Measurements from ENCODE around the gene KCND3. TPM values are rescaled to one million over a fixed set of nuclear protein-coding genes. Genes with fewer than 3 reads are reported as not detected.

KCND3 gene
- total RNA-seq, 1 donor from 2014 or later, result 0.43 TPM

GRCh38 chr1:111894497-111894896, 95.0 kb downstream of the KCND3 start:
- no peaks in the 10 kb centered on the region for H3K4me1 Mint-ChIP-seq (ENCODE audit: low read depth, unreplicated experiment)
- no peaks in the 10 kb centered on the region for H3K36me3 Mint-ChIP-seq (ENCODE audit: low read depth, unreplicated experiment)
- Histone ChIP-seq H3K4me1 (ENCODE audit: insufficient read depth, low read length) (peaks cover 5% of the 10 kb centered on the region), H3K4me2 (ENCODE audit: low read length) (no peak overlapping the region), H4K20me1 (ENCODE audit: insufficient read depth, low read length) (no peaks in the 10 kb centered on the region), H3K4me3 (ENCODE audit: insufficient read depth, low read depth, low read length) (no peak overlapping the region), H3K27me3 (ENCODE audit: insufficient read depth, low read length) (no peaks in the 10 kb centered on the region), H3K36me3 (ENCODE audit: insufficient read depth, low read length) (no peaks in the 10 kb centered on the region), H3K9me3 (ENCODE audit: insufficient read depth, low read depth, low read length) (no peaks in the 10 kb centered on the region), H3K79me2 (ENCODE audit: insufficient read depth, low read length) (no peaks in the 10 kb centered on the region), H3K9ac (ENCODE audit: low read length) (no peak overlapping the region), H3K27ac (ENCODE audit: low read depth, low read length) (no peak overlapping the region), H2AFZ (ENCODE audit: low read depth, low read length) (no peak overlapping the region)
- no peak overlapping the region for H3K27ac Mint-ChIP-seq (ENCODE audit: unreplicated experiment)
- DNase-seq (ENCODE audit: low read depth), result no peak
- peaks cover 11% of the 10 kb centered on the region for H3K27me3 Mint-ChIP-seq (ENCODE audit: low read depth, unreplicated experiment)
- no peak overlapping the region for H3K4me3 Mint-ChIP-seq (ENCODE audit: unreplicated experiment)
- TF ChIP-seq CTCF (IDR thresholded peaks at IDR 0.05; ENCODE audit: insufficient read depth, low read depth, low read length) (no peak), EZH2 (IDR thresholded peaks at IDR 0.05; ENCODE audit: insufficient read depth, low read length) (no peak)
- FAIRE-seq, result no peak
- no peaks in the 10 kb centered on the region for H3K9me3 Mint-ChIP-seq (ENCODE audit: unreplicated experiment)

DNA sequence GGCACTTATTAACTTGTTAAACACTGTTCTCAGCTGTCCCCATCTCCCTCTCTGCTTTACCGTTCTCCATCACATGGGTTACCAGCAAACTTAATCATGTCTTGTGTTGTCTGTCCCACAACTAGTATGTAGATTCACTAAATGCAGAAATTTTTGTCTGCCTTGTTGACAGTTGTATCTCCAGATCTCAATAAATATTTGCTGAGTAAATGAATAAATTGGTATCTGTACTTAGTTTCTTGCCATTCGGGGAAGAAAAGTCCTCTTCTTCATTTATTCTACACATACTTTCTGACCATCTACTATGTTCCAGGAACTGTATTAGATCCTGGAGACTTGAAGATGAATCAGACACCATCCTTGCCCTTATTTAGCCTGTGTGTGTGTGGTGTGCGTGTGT, 97.9 kb downstream of the KCND3 start:
- Histone ChIP-seq H3K4me2 (ENCODE audit: low read length) (no peak overlapping the region), H2AFZ (ENCODE audit: low read depth, low read length) (no peak overlapping the region), H3K4me1 (ENCODE audit: insufficient read depth, low read length) (peaks cover 5% of the 10 kb centered on the region), H4K20me1 (ENCODE audit: insufficient read depth, low read length) (no peaks in the 10 kb centered on the region), H3K27me3 (ENCODE audit: insufficient read depth, low read length) (no peaks in the 10 kb centered on the region), H3K79me2 (ENCODE audit: insufficient read depth, low read length) (no peaks in the 10 kb centered on the region), H3K36me3 (ENCODE audit: insufficient read depth, low read length) (no peaks in the 10 kb centered on the region), H3K9ac (ENCODE audit: low read length) (no peak overlapping the region), H3K27ac (ENCODE audit: low read depth, low read length) (no peak overlapping the region), H3K4me3 (ENCODE audit: insufficient read depth, low read depth, low read length) (no peak overlapping the region), H3K9me3 (ENCODE audit: insufficient read depth, low read depth, low read length) (no peaks in the 10 kb centered on the region)
- no peak for FAIRE-seq
- Mint-ChIP-seq H3K4me3 (ENCODE audit: unreplicated experiment) (no peak overlapping the region), H3K27ac (ENCODE audit: unreplicated experiment) (no peak overlapping the region), H3K27me3 (ENCODE audit: low read depth, unreplicated experiment) (peaks cover 19% of the 10 kb centered on the region), H3K4me1 (ENCODE audit: low read depth, unreplicated experiment) (no peaks in the 10 kb centered on the region), H3K9me3 (ENCODE audit: unreplicated experiment) (no peaks in the 10 kb centered on the region), H3K36me3 (ENCODE audit: low read depth, unreplicated experiment) (no peaks in the 10 kb centered on the region)
- TF ChIP-seq CTCF (IDR thresholded peaks at IDR 0.05; ENCODE audit: insufficient read depth, low read depth, low read length) (no peak), EZH2 (IDR thresholded peaks at IDR 0.05; ENCODE audit: insufficient read depth, low read length) (no peak)
- DNase-seq (ENCODE audit: low read depth), result no peak

DNA sequence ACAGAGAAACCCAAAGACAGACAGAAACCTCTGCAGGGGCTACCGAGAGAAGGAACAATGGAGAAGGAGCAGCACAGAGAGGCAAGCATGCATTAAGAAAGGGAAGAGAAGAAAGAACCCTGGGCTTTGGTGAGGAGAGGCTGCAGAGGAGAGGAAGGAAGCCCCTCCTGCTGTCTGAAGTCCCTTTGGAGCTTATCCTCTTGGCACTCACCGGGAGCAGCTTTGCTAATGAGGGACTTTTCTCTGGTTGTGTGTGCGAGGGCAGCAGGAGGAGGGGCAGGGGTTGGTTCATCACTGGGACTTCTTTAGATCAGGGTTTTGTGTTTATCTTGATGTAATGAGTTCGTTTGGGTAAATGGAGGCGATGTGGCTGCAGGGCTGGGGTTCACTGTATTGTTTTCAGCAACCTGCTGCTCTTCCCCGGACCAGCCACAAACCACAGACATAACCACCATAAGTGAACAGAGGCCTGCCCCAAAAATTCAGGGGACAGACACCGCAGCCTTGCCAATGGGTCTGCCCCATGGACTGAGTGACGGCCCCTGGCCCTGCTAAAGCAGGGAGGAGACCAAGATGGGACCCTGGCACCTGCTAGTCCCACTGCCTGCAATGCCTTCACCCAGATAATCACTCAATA, 100.6 kb downstream of the KCND3 start:
- no peak for FAIRE-seq
- no peaks in the 10 kb centered on the region for H3K4me1 Mint-ChIP-seq (ENCODE audit: low read depth, unreplicated experiment)

More for the DNA sequence above, 100.6 kb downstream of the KCND3 start:
- Histone ChIP-seq H3K27me3 (ENCODE audit: insufficient read depth, low read length) (no peaks in the 10 kb centered on the region), H4K20me1 (ENCODE audit: insufficient read depth, low read length) (no peaks in the 10 kb centered on the region), H2AFZ (ENCODE audit: low read depth, low read length) (no peak overlapping the region), H3K36me3 (ENCODE audit: insufficient read depth, low read length) (no peaks in the 10 kb centered on the region), H3K9me3 (ENCODE audit: insufficient read depth, low read depth, low read length) (no peaks in the 10 kb centered on the region), H3K27ac (ENCODE audit: low read depth, low read length) (no peak overlapping the region), H3K9ac (ENCODE audit: low read length) (no peak overlapping the region), H3K4me1 (ENCODE audit: insufficient read depth, low read length) (no peaks in the 10 kb centered on the region), H3K4me3 (ENCODE audit: insufficient read depth, low read depth, low read length) (no peak overlapping the region), H3K79me2 (ENCODE audit: insufficient read depth, low read length) (no peaks in the 10 kb centered on the region), H3K4me2 (ENCODE audit: low read length) (no peak overlapping the region)
- Mint-ChIP-seq H3K27ac (ENCODE audit: unreplicated experiment) (no peak overlapping the region), H3K27me3 (ENCODE audit: low read depth, unreplicated experiment) (peaks cover 30% of the 10 kb centered on the region), H3K4me3 (ENCODE audit: unreplicated experiment) (no peak overlapping the region), H3K36me3 (ENCODE audit: low read depth, unreplicated experiment) (no peaks in the 10 kb centered on the region), H3K9me3 (ENCODE audit: unreplicated experiment) (no peaks in the 10 kb centered on the region)
- no peak for DNase-seq (ENCODE audit: low read depth)
- TF ChIP-seq CTCF (IDR thresholded peaks at IDR 0.05; ENCODE audit: insufficient read depth, low read depth, low read length) (no peak), EZH2 (IDR thresholded peaks at IDR 0.05; ENCODE audit: insufficient read depth, low read length) (no peak)

All from astrocyte (in vitro differentiated cells and primary cell).